IMR-90 (cell line): ENCODE data around the gene TEDC1. TPM values are rescaled to one million over a fixed set of nuclear protein-coding genes. Genes with fewer than 3 reads are reported as not detected.

ENCODE experiments used
- ATAC-seq: fragments of 200-7000 bp; cut with Tn5 transposase; 2 replicates; pipeline ENCODE4 v1.9.1; 2020; ENCODE audit warnings: low read depth, mild to moderate bottlenecking, moderate library complexity
- BruUV-seq: library from RNA; stranded (reverse); fragments of 400-500 nt; replicated peaks from 2 replicates; lab custom pipeline; 2021; lab: Mats Ljungman, UMichigan
- CTCF ChIA-PET: fragments of 300-600 bp; formaldehyde crosslinking; extraction: SDS; loops from one replicate; lab custom pipeline; 2021; ENCODE audit warnings: antibody characterized with exemption; lab: Yijun Ruan, JAX
- POLR2A ChIA-PET: fragments of 300-600 bp; sonication (Branson Sonifier 250); formaldehyde crosslinking; loops from one replicate; lab custom pipeline; 2022; ENCODE audit warnings: antibody characterized with exemption; ENCODE audit not compliant: unreplicated experiment; lab: Charles Lee
- DNase-seq: peaks from one replicate; pipeline ENCODE4 v3.0.0; 2013
- H2AFZ ChIP-seq: replicated peaks from 2 replicates; pipeline ENCODE3; 2013; ENCODE audit warnings: low read length, mild to moderate bottlenecking; ENCODE audit not compliant: poor library complexity
- H2AK5ac ChIP-seq: 2 replicates; pipeline ENCODE4 v1.6.1; 2013; ENCODE audit warnings: low read depth, low read length, inconsistent platforms
- H2AK9ac ChIP-seq: replicated peaks from 2 replicates; pipeline ENCODE3; 2013; ENCODE audit warnings: mild to moderate bottlenecking, low read depth, low read length, moderate library complexity; ENCODE audit not compliant: poor library complexity
- H2BK120ac ChIP-seq: 2 replicates; pipeline ENCODE4 v1.6.1; 2013; ENCODE audit warnings: low read depth, low read length, inconsistent platforms
- H2BK15ac ChIP-seq: 3 replicates; pipeline ENCODE4 v1.6.1; 2013; ENCODE audit warnings: low read depth, low read length, inconsistent platforms
- H2BK20ac ChIP-seq: 2 replicates; pipeline ENCODE4 v1.6.1; 2013; ENCODE audit warnings: low read depth, mild to moderate bottlenecking, inconsistent platforms, low read length, moderate library complexity
- H2BK5ac ChIP-seq: 2 replicates; pipeline ENCODE4 v1.6.1; 2013; ENCODE audit warnings: mild to moderate bottlenecking, low read depth, low read length, inconsistent platforms; ENCODE audit not compliant: poor library complexity, severe bottlenecking
- H3K14ac ChIP-seq: replicated peaks from 2 replicates; pipeline ENCODE4 v1.6.1; 2013; ENCODE audit warnings: low read depth, low read length, inconsistent platforms
- H3K18ac ChIP-seq: 2 replicates; pipeline ENCODE4 v1.6.1; 2013; ENCODE audit warnings: low read depth, low read length, control low read depth
- H3K23ac ChIP-seq: 2 replicates; pipeline ENCODE4 v1.6.1; 2013; ENCODE audit warnings: low read depth, low read length, inconsistent platforms
- H3K27ac ChIP-seq: 2 replicates; pipeline ENCODE4 v1.5.1; 2013; ENCODE audit warnings: mild to moderate bottlenecking, control low read depth, low read length; ENCODE audit not compliant: insufficient read depth
- H3K27me3 ChIP-seq: 2 replicates; pipeline ENCODE4 v1.6.1; 2013; ENCODE audit warnings: low read length; ENCODE audit not compliant: control insufficient read depth, insufficient read depth
- H3K36me3 ChIP-seq: 2 replicates; pipeline ENCODE4 v1.6.1; 2013; ENCODE audit warnings: low read length, mixed read lengths; ENCODE audit not compliant: control insufficient read depth, insufficient read depth
- H3K4ac ChIP-seq: 2 replicates; pipeline ENCODE4 v1.6.1; 2013; ENCODE audit warnings: low read depth, low read length, inconsistent platforms
- H3K4me1 ChIP-seq: 2 replicates; pipeline ENCODE4 v1.6.1; 2013; ENCODE audit warnings: low read length, mixed read lengths; ENCODE audit not compliant: control insufficient read depth, insufficient read depth
- H3K4me2 ChIP-seq: 2 replicates; pipeline ENCODE4 v1.6.1; 2013; ENCODE audit warnings: low read depth, mild to moderate bottlenecking, control low read depth, low read length, moderate library complexity
- H3K4me3 ChIP-seq: 2 replicates; pipeline ENCODE4 v1.5.1; 2013; ENCODE audit warnings: low read depth, mild to moderate bottlenecking, control low read depth, low read length, moderate library complexity; ENCODE audit not compliant: insufficient read depth
- H3K56ac ChIP-seq: 2 replicates; pipeline ENCODE4 v1.6.1; 2013; ENCODE audit warnings: low read length, inconsistent platforms; ENCODE audit not compliant: insufficient read depth; ENCODE audit errors: extremely low read depth
- H3K79me1 ChIP-seq, 2 experiments: 2 replicates each; pipeline ENCODE4 v1.6.1; 2013; ENCODE audit warnings: low read length in 2 of 2, inconsistent platforms in 1 of 2, low read depth in 1 of 2
- H3K9ac ChIP-seq: 2 replicates; pipeline ENCODE4 v1.6.1; 2013; ENCODE audit warnings: low read depth, low read length, control low read depth
- H3K9me1 ChIP-seq: 2 replicates; pipeline ENCODE4 v1.6.1; 2013; ENCODE audit warnings: low read length, inconsistent platforms; ENCODE audit not compliant: insufficient read depth
- H3K9me3 ChIP-seq: 2 replicates; pipeline ENCODE4 v1.6.1; 2013; ENCODE audit warnings: low read length; ENCODE audit not compliant: control insufficient read depth, insufficient read depth
- H4K20me1 ChIP-seq: 2 replicates; pipeline ENCODE4 v1.6.1; 2013; ENCODE audit warnings: low read length, inconsistent platforms; ENCODE audit not compliant: insufficient read depth
- H4K5ac ChIP-seq: 2 replicates; pipeline ENCODE4 v1.6.1; 2013; ENCODE audit warnings: mild to moderate bottlenecking, low read depth, low read length, control low read depth
- H4K8ac ChIP-seq, 2 experiments: 2 replicates each; pipeline ENCODE4 v1.6.1; 2013; ENCODE audit warnings: low read depth in 2 of 2, low read length in 2 of 2, control low read depth in 1 of 2, inconsistent platforms in 1 of 2
- H4K91ac ChIP-seq: 2 replicates; pipeline ENCODE4 v1.6.1; 2013; ENCODE audit warnings: low read depth, low read length, inconsistent platforms; ENCODE audit not compliant: insufficient read depth
- CTCF ChIP-seq: conservative IDR thresholded peaks from 2 replicates; pipeline ENCODE4 v1.5.1; 2012; ENCODE audit warnings: mild to moderate bottlenecking, low read depth, low read length, improper control_type of control experiment
- ELK1 ChIP-seq: fragments of 150-350 bp; IDR thresholded peaks from 2 replicates; pipeline ENCODE4 v1.6.1; 2016; ENCODE audit warnings: low read depth, mild to moderate bottlenecking, low read length, moderate library complexity, borderline replicate concordance
- RAD21 ChIP-seq: IDR thresholded peaks from 2 replicates; pipeline ENCODE4 v1.6.1; 2012; ENCODE audit warnings: low read length, improper control_type of control experiment
- SMC3 ChIP-seq: fragments of 150-350 bp; IDR thresholded peaks from 2 replicates; pipeline ENCODE4 v1.6.1; 2016; ENCODE audit warnings: low read depth, mild to moderate bottlenecking, antibody characterized with exemption, low read length, moderate library complexity
- WGBS, 2 experiments: methylation state at CpG; one replicate each; pipeline versions ENCODE4 v1.1.5 to v1.1.7; 2013; ENCODE audit warnings: missing lambda C conversion rate in 2 of 2; ENCODE audit not compliant: insufficient read length in 1 of 2; ENCODE audit errors: extremely low coverage in 2 of 2; 5-methylcytosine and 5-hydroxymethylcytosine counted together
- dilution Hi-C: fragments of 300-500 bp; cut with HindIII; formaldehyde crosslinking; loops from one replicate; pipeline ENCODE4 v1.14.3; 2018; ENCODE audit warnings: low sequenced_read_pairs; ENCODE audit not compliant: unreplicated experiment
- in situ Hi-C: fragments of 300-500 bp; cut with MboI; formaldehyde crosslinking; loops from 3 replicates; pipeline ENCODE4 v1.14.3; 2019; ENCODE audit warnings: low sequenced_read_pairs, inconsistent platforms, mixed read lengths
- intact Hi-C: fragments of 100-400 bp; cut with micrococcal nuclease; formaldehyde crosslinking; loops from 2 replicates; pipeline ENCODE4 v1.10.0; 2022
- polyA plus RNA-seq, 3 experiments: library from polyadenylated mRNA; depleted of rRNA; stranded (reverse); fragments of >200 nt; gene quantifications; 2 replicates each; pipeline ENCODE4 v1.2.3, GENCODE V29; 2012; ENCODE audit warnings: low replicate concordance in 1 of 3
- total RNA-seq: library from RNA; depleted of rRNA; stranded (reverse); fragments of >200 nt; gene quantifications from 2 replicates; pipeline ENCODE4 v1.2.3, GENCODE V29; 2012

Gene TEDC1
- total and polyA plus RNA-seq, 2 of the 4 experiments (the other 2 are of a cell fraction) = 5.7 to 6.4 TPM

- H3K9ac ChIP-seq = no peak overlapping the region
- CTCF ChIA-PET = interaction anchor here (0.6 to 1.0 kb wide), 7 partner anchors 8 to 41 kb away, joined by 3 to 6 read pairs (median 3); no protein-coding TSS in a partner anchor
Observed at GRCh38 chr14:105448706-105449111, 42.3 kb upstream of the TEDC1 start.

More at GRCh38 chr14:105448706-105449111, 42.3 kb upstream of the TEDC1 start:
- no peak overlapping the region for H3K18ac ChIP-seq
- no peak overlapping the region for H4K91ac ChIP-seq
- no peak overlapping the region for H3K4ac ChIP-seq
- H3K9me3 ChIP-seq = no peaks in the 10 kb centered on the region
- no peak overlapping the region for H3K14ac ChIP-seq
- TF ChIP-seq ELK1 (no peak), RAD21 (peak; percentile 71), SMC3 (peak; percentile 78), CTCF (peak; percentile 84)
- no peak overlapping the region for H2BK5ac ChIP-seq
- H3K4me3 ChIP-seq = no peak overlapping the region
- H3K4me1 ChIP-seq = no peaks in the 10 kb centered on the region
- no peak overlapping the region for H3K23ac ChIP-seq
- peaks cover 37% of the 10 kb centered on the region for H3K36me3 ChIP-seq
- H2BK15ac ChIP-seq = no peak overlapping the region
- DNase-seq (peak; percentile 47), ATAC-seq (peak; percentile 98)
- H3K4me2 ChIP-seq = no peak overlapping the region
- no peak overlapping the region for H3K56ac ChIP-seq
- H2AK5ac ChIP-seq = peak overlapping the region; percentile 28; the same call in 1 of the 2 replicates
- H4K5ac ChIP-seq = no peak overlapping the region
- H4K20me1 ChIP-seq = peaks cover 26% of the 10 kb centered on the region
- no TSS peak for BruUV-seq
- no peak overlapping the region for H2BK120ac ChIP-seq
- POLR2A ChIA-PET = no interaction called here
- peak overlapping the region; percentile 56 for H2AFZ ChIP-seq
- no peak overlapping the region for H3K27ac ChIP-seq
- no peaks in the 10 kb centered on the region for H3K27me3 ChIP-seq
- H2AK9ac ChIP-seq = peak overlapping the region; percentile 50
- WGBS, 2 experiments = 31% methylated on average over 8 of the region's 16 CpGs; no CpG with 5 or more reads in 1 of the 2 experiments
- no peaks in the 10 kb centered on the region for H3K9me1 ChIP-seq
- intact Hi-C loops (loop anchor here (1.0 kb wide), 2 partner anchors 42 to 80 kb away; no protein-coding TSS in a partner anchor), dilution Hi-C loops (no loop called here), in situ Hi-C loops (no loop called here)
- H4K8ac ChIP-seq = no peak overlapping the region
- H3K79me1 ChIP-seq = peaks cover 5 to 35% of the 10 kb centered on the region in 2 experiments; a peak in 3 of 4 replicates
- H2BK20ac ChIP-seq = no peak overlapping the region
